H1 (cell line): ENCODE data around the gene UBE3A. TPM values are rescaled to one million over a fixed set of nuclear protein-coding genes. Genes with fewer than 3 reads are reported as not detected.

Experiments used
- CTCF ChIA-PET: fragments of 300-600 bp; sonication (Branson Sonifier 250); formaldehyde crosslinking; loops from one replicate; lab custom pipeline; 2021; ENCODE audit not compliant: partially characterized antibody; lab: Charles Lee
- POLR2A ChIA-PET: fragments of 300-600 bp; sonication (Branson Sonifier 250); formaldehyde crosslinking; loops from one replicate; lab custom pipeline; 2021; ENCODE audit warnings: inconsistent platforms; ENCODE audit not compliant: partially characterized antibody; lab: Charles Lee
- DNase-seq, 2 experiments: peaks; one replicate each; pipeline versions ENCODE4 v3.0.0 to v3.0.0-alpha.2; 2010 to 2022; ENCODE audit warnings: low spot score in 2 of 2, low read depth in 1 of 2, mixed read lengths in 1 of 2
- FAIRE-seq: peaks from 2 replicates; lab custom pipeline; 2011; peaks lifted over from hg19 to GRCh38; lab: Jason Lieb, UNC
- H2AFZ ChIP-seq: 2 replicates; pipeline ENCODE4 v1.8.1; 2012; ENCODE audit warnings: low read length, inconsistent platforms
- H2AK5ac ChIP-seq: 2 replicates; pipeline ENCODE4 v1.6.1; 2013; ENCODE audit warnings: low read depth, low read length
- H2BK120ac ChIP-seq: replicated peaks from 2 replicates; pipeline ENCODE3; 2013; ENCODE audit warnings: low read depth, low read length, inconsistent platforms
- H2BK12ac ChIP-seq: 2 replicates; pipeline ENCODE4 v1.6.1; 2013; ENCODE audit warnings: low read depth, low read length
- H2BK15ac ChIP-seq: 2 replicates; pipeline ENCODE4 v1.6.1; 2013; ENCODE audit warnings: low read length
- H2BK20ac ChIP-seq: 2 replicates; pipeline ENCODE4 v1.6.1; 2013; ENCODE audit warnings: low read length
- H2BK5ac ChIP-seq: 2 replicates; pipeline ENCODE4 v1.6.1; 2013; ENCODE audit warnings: low read depth, low read length
- H3K14ac ChIP-seq: 2 replicates; pipeline ENCODE4 v1.6.1; 2013; ENCODE audit warnings: inconsistent platforms; ENCODE audit not compliant: insufficient read length
- H3K18ac ChIP-seq: 2 replicates; pipeline ENCODE4 v1.6.1; 2013; ENCODE audit warnings: low read length; ENCODE audit errors: extremely low read depth
- H3K23ac ChIP-seq: 2 replicates; pipeline ENCODE4 v1.6.1; 2013; ENCODE audit warnings: inconsistent platforms; ENCODE audit not compliant: insufficient read length
- H3K23me2 ChIP-seq: 2 replicates; pipeline ENCODE4 v1.6.1; 2013; ENCODE audit warnings: low read depth, low read length
- H3K27ac ChIP-seq: 2 replicates; pipeline ENCODE4 v1.6.1; 2011; ENCODE audit warnings: low read depth, low read length, inconsistent platforms
- H3K27me3 ChIP-seq, 4 experiments: replicated peaks in 1 of 4; 1 replicate in 1 of 4; 2 replicates in 3 of 4; pipeline versions ENCODE4 v1.6.1 to v1.8.1; 2011 to 2013; ENCODE audit warnings: low read length in 3 of 4, mild to moderate bottlenecking in 3 of 4, inconsistent platforms in 2 of 4, mixed read lengths in 2 of 4, moderate library complexity in 1 of 4; ENCODE audit not compliant: control insufficient read depth in 3 of 4, insufficient read depth in 3 of 4; ENCODE audit errors: extremely low read depth in 1 of 4
- H3K36me3 ChIP-seq, 4 experiments: 2 replicates each; pipeline versions ENCODE4 v1.6.1 to v1.8.1; 2011 to 2013; ENCODE audit warnings: mild to moderate bottlenecking in 4 of 4, low read length in 3 of 4, moderate library complexity in 2 of 4, control low read depth in 1 of 4, inconsistent platforms in 1 of 4; ENCODE audit not compliant: insufficient read depth in 4 of 4, control insufficient read depth in 2 of 4
- H3K4ac ChIP-seq: replicated peaks from 2 replicates; pipeline ENCODE3; 2013; ENCODE audit warnings: low read length, low read depth, mixed read lengths, inconsistent platforms; ENCODE audit not compliant: insufficient read length
- H3K4me1 ChIP-seq, 4 experiments: replicated peaks in 1 of 4; 1 replicate in 1 of 4; 2 replicates in 3 of 4; pipeline versions ENCODE4 v1.6.1 to v1.8.1; 2011 to 2013; ENCODE audit warnings: low read length in 3 of 4, inconsistent platforms in 2 of 4, mixed read lengths in 1 of 4; ENCODE audit not compliant: insufficient read depth in 4 of 4, control insufficient read depth in 3 of 4
- H3K4me2 ChIP-seq, 2 experiments: 2 replicates each; pipeline versions ENCODE4 v1.6.1 to v1.8.1; 2011 to 2013; ENCODE audit warnings: low read depth in 2 of 2, low read length in 2 of 2, control low read depth in 1 of 2, inconsistent platforms in 1 of 2, mild to moderate bottlenecking in 1 of 2; ENCODE audit not compliant: insufficient read depth in 1 of 2
- H3K4me3 ChIP-seq, 4 experiments: fragments of 200-600, 300-600 bp in 1 of 4; sonication (generic), shearing (Covaris generic), sonication (Bioruptor Twin) in 1 of 4; 2 replicates each; pipeline versions ENCODE4 v1.5.1 to v1.8.1; 2011 to 2016; ENCODE audit warnings: low read length in 4 of 4, low read depth in 3 of 4, control low read depth in 2 of 4, inconsistent platforms in 2 of 4, mild to moderate bottlenecking in 2 of 4, mixed read lengths in 1 of 4, moderate library complexity in 1 of 4; ENCODE audit not compliant: insufficient read depth in 2 of 4; ENCODE audit errors: extremely low read depth in 1 of 4
- H3K56ac ChIP-seq: replicated peaks from 2 replicates; pipeline ENCODE3; 2013; ENCODE audit warnings: low read depth, mild to moderate bottlenecking, mixed read lengths, low read length, inconsistent platforms; ENCODE audit not compliant: insufficient read length
- H3K79me1 ChIP-seq: 2 replicates; pipeline ENCODE4 v1.6.1; 2013; ENCODE audit warnings: low read depth, low read length, control low read depth
- H3K79me2 ChIP-seq, 2 experiments: 2 replicates each; pipeline versions ENCODE4 v1.6.1 to v1.8.1; 2012 to 2013; ENCODE audit warnings: low read length in 2 of 2, mild to moderate bottlenecking in 2 of 2, inconsistent platforms in 1 of 2; ENCODE audit not compliant: insufficient read depth in 2 of 2, control insufficient read depth in 1 of 2
- H3K9ac ChIP-seq, 4 experiments: replicated peaks in 1 of 4; 1 replicate in 1 of 4; 2 replicates in 3 of 4; pipeline versions ENCODE4 v1.6.1 to v1.8.1; 2011 to 2013; ENCODE audit warnings: low read depth in 3 of 4, low read length in 3 of 4, control low read depth in 2 of 4, mild to moderate bottlenecking in 2 of 4, moderate library complexity in 2 of 4, inconsistent platforms in 1 of 4; ENCODE audit errors: extremely low read depth in 1 of 4
- H3K9me3 ChIP-seq, 2 experiments: 2 replicates each; pipeline versions ENCODE4 v1.6.1 to v1.8.1; 2012 to 2013; ENCODE audit warnings: mild to moderate bottlenecking in 2 of 2, moderate library complexity in 2 of 2, control low read depth in 1 of 2, inconsistent platforms in 1 of 2, low read depth in 1 of 2, low read length in 1 of 2, mixed read lengths in 1 of 2; ENCODE audit not compliant: insufficient read depth in 2 of 2
- H4K20me1 ChIP-seq, 2 experiments: replicated peaks in 1 of 2; 2 replicates each; pipeline versions ENCODE3 to v1.8.1; 2011 to 2013; ENCODE audit warnings: inconsistent platforms in 2 of 2, low read length in 2 of 2, mild to moderate bottlenecking in 1 of 2; ENCODE audit not compliant: insufficient read depth in 2 of 2, control insufficient read depth in 1 of 2
- H4K5ac ChIP-seq: 2 replicates; pipeline ENCODE4 v1.6.1; 2013; ENCODE audit warnings: low read length, low read depth, mixed read lengths, inconsistent platforms; ENCODE audit not compliant: insufficient read length
- H4K8ac ChIP-seq: 2 replicates; pipeline ENCODE4 v1.8.0; 2013; ENCODE audit warnings: mild to moderate bottlenecking, moderate library complexity, low read length, inconsistent platforms; ENCODE audit not compliant: insufficient read depth; ENCODE audit errors: extremely low read depth
- H4K91ac ChIP-seq: replicated peaks from 2 replicates; pipeline ENCODE3; 2013; ENCODE audit warnings: low read length, mixed read lengths, inconsistent platforms; ENCODE audit not compliant: insufficient read length
- POU5F1 ChIP-seq: IDR thresholded peaks from 2 replicates; pipeline ENCODE4 v1.6.1; 2011; ENCODE audit warnings: low read depth, mild to moderate bottlenecking, low read length, moderate library complexity
- WGBS, 2 experiments: shearing (Covaris generic) in 1 of 2; methylation state at CpG; one replicate each; pipeline versions ENCODE4 v1.1.6 to v1.1.7; 2013 to 2015; ENCODE audit warnings: low lambda C conversion rate in 2 of 2, mixed read lengths in 2 of 2, inconsistent platforms in 1 of 2, low coverage in 1 of 2, missing lambda C conversion rate in 1 of 2; ENCODE audit not compliant: insufficient replicate concordance in 2 of 2, insufficient coverage in 1 of 2, insufficient read length in 1 of 2; ENCODE audit errors: extremely low coverage in 1 of 2, missing lambda C conversion rate in 1 of 2; 5-methylcytosine and 5-hydroxymethylcytosine counted together
- polyA plus RNA-seq, 7 experiments: library from polyadenylated mRNA; depleted of rRNA in 3 of 7; stranded (reverse) in 5 of 7; unstranded in 2 of 7; fragments of >200 nt in 5 of 7; fragments of 200-250 nt in 2 of 7; gene quantifications; 1 replicate in 5 of 7; 2 replicates in 1 of 7; 4 replicates in 1 of 7; pipeline versions ENCODE4 v1.2.1 to v1.2.3, GENCODE V29; 2011 to 2013; ENCODE audit warnings: missing spikeins in 2 of 7, mixed read lengths in 2 of 7
- total RNA-seq: library from RNA; stranded (reverse); fragmentation: NEBNext Ultra II Directional; extraction: Animal tissue kit (Norgen Biotek cat#: 25700); gene quantifications from 2 replicates; pipeline ENCODE4 v1.2.1, GENCODE V29; 2021

UBE3A gene
- total and polyA plus RNA-seq, 2 of the 8 experiments (the other 6 are each of a cell fraction or from before 2014, with no cell fraction given): 13.8 to 110 TPM

DNA sequence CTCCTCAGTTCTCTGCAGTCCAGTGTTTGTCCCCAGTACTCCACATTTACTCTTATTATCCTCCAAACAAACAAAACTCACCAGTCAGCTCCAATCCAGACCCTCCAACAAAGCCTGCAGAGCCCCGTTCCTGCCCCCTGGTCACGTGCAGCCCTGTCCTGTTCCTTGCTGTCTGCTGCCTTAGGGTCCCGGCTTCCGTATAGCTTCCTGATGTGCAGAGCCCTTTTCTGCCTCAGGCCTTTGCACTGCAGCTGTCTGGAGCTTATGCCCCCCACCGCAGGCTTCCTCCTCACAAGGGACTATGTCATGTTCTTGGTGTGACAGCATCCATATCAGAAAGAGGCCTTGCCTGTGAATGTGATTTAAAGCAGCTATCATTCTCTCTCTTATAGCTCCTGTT lies 39.0 kb upstream of the UBE3A start:
- Histone ChIP-seq H4K5ac (no peak overlapping the region), H3K23me2 (no peaks in the 10 kb centered on the region), H3K9me3 (no peaks in the 10 kb centered on the region), H2BK120ac (no peak overlapping the region), H2AFZ (no peak overlapping the region), H3K27me3 (no peaks in the 10 kb centered on the region), H3K14ac (no peak overlapping the region), H3K18ac (no peak overlapping the region), H4K20me1 (no peaks in the 10 kb centered on the region), H3K56ac (no peak overlapping the region), H3K4me2 (no peak overlapping the region), H2AK5ac (no peak overlapping the region), H2BK5ac (no peak overlapping the region), H2BK15ac (no peak overlapping the region), H2BK20ac (no peak overlapping the region), H3K36me3 (no peaks in the 10 kb centered on the region), H3K4ac (no peak overlapping the region), H3K23ac (no peak overlapping the region), H3K9ac (no peak overlapping the region), H3K4me3 (no peak overlapping the region), H3K79me1 (no peaks in the 10 kb centered on the region), H3K4me1 (peaks cover 0 to 9% (median 5%) of the 10 kb centered on the region in 4 experiments; a peak in 3 of 7 replicates), H3K79me2 (no peaks in the 10 kb centered on the region), H2BK12ac (no peak overlapping the region), H4K91ac (no peak overlapping the region), H3K27ac (no peak overlapping the region), H4K8ac (no peak overlapping the region)
- CTCF ChIA-PET: interaction anchor here (1.5 to 1.8 kb wide), 2 partner anchors 10 to 23 kb away, joined by 4 to 5 read pairs; no protein-coding TSS in a partner anchor
- FAIRE-seq: no peak
- POLR2A ChIA-PET: interaction anchor here (1.9 kb wide), 1 partner anchor 38 kb away, joined by 7 read pairs; no protein-coding TSS in a partner anchor
- DNase-seq: no peak
- TF ChIP-seq POU5F1: no peak
- 96% methylated on average over 5 of the region's 5 CpGs; no CpG with 5 or more reads in 1 of the 2 experiments for WGBS, 2 experiments
